Activated CD8-positive, alpha-beta T cell treated with anti-CD3 and anti-CD28 coated beads for 36 hours (primary cell): ENCODE measurements around the gene PFDN4. TPM values are rescaled to one million over a fixed set of nuclear protein-coding genes. Genes with fewer than 3 reads are reported as not detected.

Experiments
- ATAC-seq: fragments of 200-7000 bp; cut with Tn5 transposase; one replicate; pipeline ENCODE4 v1.10.0; 2021; ENCODE audit warnings: mild to moderate bottlenecking, moderate library complexity
- CTCF ChIA-PET: fragments of 350-600 bp; sonication (Branson Sonifier 250); formaldehyde crosslinking; loops from one replicate; lab custom pipeline; 2021; ENCODE audit warnings: antibody characterized with exemption; lab: Charles Lee
- POLR2A ChIA-PET: fragments of 350-600 bp; sonication (Branson Sonifier 250); formaldehyde crosslinking; loops from one replicate; lab custom pipeline; 2021; ENCODE audit warnings: antibody characterized with exemption; lab: Charles Lee
- DNase-seq: peaks from one replicate; pipeline ENCODE4 v3.0.0-alpha.2; 2020
- H3K27ac Mint-ChIP-seq: one replicate; pipeline ENCODE4 v1.8.0; 2021; ENCODE audit warnings: mild to moderate bottlenecking, mixed read lengths
- H3K27me3 Mint-ChIP-seq: one replicate; pipeline ENCODE4 v1.8.0; 2021; ENCODE audit warnings: mixed read lengths
- H3K36me3 Mint-ChIP-seq: one replicate; pipeline ENCODE4 v1.8.0; 2021; ENCODE audit warnings: low read depth, mixed read lengths
- H3K4me1 Mint-ChIP-seq: one replicate; pipeline ENCODE4 v1.8.0; 2021; ENCODE audit warnings: low read depth, mixed read lengths
- H3K4me3 Mint-ChIP-seq: one replicate; pipeline ENCODE4 v1.8.0; 2021; ENCODE audit warnings: mild to moderate bottlenecking, moderate library complexity, mixed read lengths
- H3K9me3 Mint-ChIP-seq: one replicate; pipeline ENCODE4 v1.8.0; 2021; ENCODE audit warnings: mixed read lengths
- CTCF ChIP-seq: fragments of 200-600 bp; IDR thresholded peaks from one replicate; pipeline ENCODE4 v1.8.0; 2022; ENCODE audit warnings: antibody characterized with exemption, mild to moderate bottlenecking
- intact Hi-C: fragments of 100-400 bp; cut with micrococcal nuclease; formaldehyde crosslinking; loops from one replicate; pipeline ENCODE4 v1.10.0; 2022
- total RNA-seq, 2 experiments: library from RNA; stranded (reverse); gene quantifications; one replicate each; pipeline ENCODE4 v1.2.3, GENCODE V29; 2021

PFDN4 gene
- total RNA-seq, 2 experiments from 2014 or later, result 31.1 to 37.4 TPM

- ATAC-seq, result no peak
- CTCF ChIA-PET, result interaction anchor here (0.7 to 5.5 kb wide), 27 partner anchors 8 to 447 kb away, joined by 3 to 130 read pairs (median 5); partner anchors contain the start of gene PFDN4
- intact Hi-C loops, result loop anchor here (2.0 kb wide), 1 partner anchor 98 kb away; no protein-coding TSS in a partner anchor
- H3K36me3 Mint-ChIP-seq, result no peaks in the 10 kb centered on the region
- TF ChIP-seq CTCF, result no peak
- no peaks in the 10 kb centered on the region for H3K9me3 Mint-ChIP-seq
- H3K4me3 Mint-ChIP-seq, result no peak overlapping the region
- peaks cover 3% of the 10 kb centered on the region for H3K27me3 Mint-ChIP-seq
- peaks cover 1% of the 10 kb centered on the region for H3K4me1 Mint-ChIP-seq
- DNase-seq, result no peak
- no peak overlapping the region for H3K27ac Mint-ChIP-seq
- POLR2A ChIA-PET, result interaction anchor here (0.6 to 2.0 kb wide), 3 partner anchors 30 to 170 kb away, joined by 3 to 6 read pairs (median 4); no protein-coding TSS in a partner anchor
Measured at GRCh38 chr20:54200487-54201267, 7.2 kb upstream of the PFDN4 start.

- Mint-ChIP-seq H3K4me3 (no peak overlapping the region), H3K27me3 (peaks cover 2% of the 10 kb centered on the region), H3K36me3 (no peaks in the 10 kb centered on the region), H3K4me1 (peaks cover 4% of the 10 kb centered on the region), H3K9me3 (no peaks in the 10 kb centered on the region), H3K27ac (no peak overlapping the region)
- no peak for ATAC-seq
- TF ChIP-seq CTCF, result no peak
- no peak for DNase-seq
- CTCF ChIA-PET, result interaction anchor here (1.1 to 5.5 kb wide), 5 partner anchors 12 to 108 kb away, joined by 3 to 130 read pairs (median 24); no protein-coding TSS in a partner anchor
- POLR2A ChIA-PET, result interaction anchor here (0.6 to 1.0 kb wide), 2 partner anchors 29 to 171 kb away, joined by 3 to 4 read pairs; no protein-coding TSS in a partner anchor
- intact Hi-C loops, result loop anchor here (2.0 kb wide), 1 partner anchor 99 kb away; no protein-coding TSS in a partner anchor
Measured at GRCh38 chr20:54201268-54201846, 6.5 kb upstream of the PFDN4 start.

- peaks cover 4% of the 10 kb centered on the region for H3K4me1 Mint-ChIP-seq
- no peaks in the 10 kb centered on the region for H3K36me3 Mint-ChIP-seq
- H3K27me3 Mint-ChIP-seq, result peaks cover 2% of the 10 kb centered on the region
- no peak overlapping the region for H3K4me3 Mint-ChIP-seq
- no peak for TF ChIP-seq CTCF
- ATAC-seq, result no peak
- DNase-seq, result no peak
- no peaks in the 10 kb centered on the region for H3K9me3 Mint-ChIP-seq
- intact Hi-C loops, result no loop called here
- CTCF ChIA-PET, result interaction anchor here (1.0 to 1.5 kb wide), 2 partner anchors 11 to 106 kb away, joined by 4 read pairs; no protein-coding TSS in a partner anchor
- POLR2A ChIA-PET, result no interaction called here
- no peak overlapping the region for H3K27ac Mint-ChIP-seq
Measured at GRCh38 chr20:54203281-54203680, 4.6 kb upstream of the PFDN4 start.

- H3K36me3 Mint-ChIP-seq, result no peaks in the 10 kb centered on the region
- H3K27me3 Mint-ChIP-seq, result peaks cover 2% of the 10 kb centered on the region
- DNase-seq, result no peak
- no peak for ATAC-seq
- intact Hi-C loops, result no loop called here
- ChIA-PET CTCF (interaction anchor here (1.5 kb wide), 1 partner anchor 11 kb away, joined by 4 read pairs; no protein-coding TSS in a partner anchor), POLR2A (no interaction called here)
- H3K27ac Mint-ChIP-seq, result no peak overlapping the region
- no peak overlapping the region for H3K4me3 Mint-ChIP-seq
- no peaks in the 10 kb centered on the region for H3K9me3 Mint-ChIP-seq
- H3K4me1 Mint-ChIP-seq, result peaks cover 9% of the 10 kb centered on the region
- TF ChIP-seq CTCF, result no peak
Measured at GRCh38 chr20:54204063-54204462, 3.8 kb upstream of the PFDN4 start.
